Gastroesophageal sphincter (tissue), 3 donors: Measurements from ENCODE around the gene AGBL1.

Experiments used
- EP300 ChIP-seq: sonication (generic); formaldehyde crosslinking; IDR thresholded peaks from one replicate; pipeline ENCODE4 v1.6.1; 2017; ENCODE audit warnings: antibody characterized with exemption, mild to moderate bottlenecking
- POLR2A ChIP-seq, 2 donors: fragments of 450-650 bp; IDR thresholded peaks; one replicate each; pipeline ENCODE4 v1.6.1; 2017; ENCODE audit warnings: antibody characterized with exemption in 2 of 2, mild to moderate bottlenecking in 2 of 2, moderate library complexity in 1 of 2
- POLR2AphosphoS5 ChIP-seq: sonication (generic); formaldehyde crosslinking; IDR thresholded peaks from one replicate; pipeline ENCODE4 v1.6.1; 2017; ENCODE audit warnings: antibody characterized with exemption
- TF ChIP-seq, protein P1 (sequence below), 4 experiments: fragments of 200-600 bp in 2 of 4; fragments of 450-650 bp in 2 of 4; sonication (generic) in 1 of 4; IDR thresholded peaks; one replicate each; pipeline ENCODE4 v1.5.1; 2017 to 2019; ENCODE audit warnings: antibody characterized with exemption in 4 of 4, mild to moderate bottlenecking in 2 of 4, moderate library complexity in 2 of 4

DNA sequence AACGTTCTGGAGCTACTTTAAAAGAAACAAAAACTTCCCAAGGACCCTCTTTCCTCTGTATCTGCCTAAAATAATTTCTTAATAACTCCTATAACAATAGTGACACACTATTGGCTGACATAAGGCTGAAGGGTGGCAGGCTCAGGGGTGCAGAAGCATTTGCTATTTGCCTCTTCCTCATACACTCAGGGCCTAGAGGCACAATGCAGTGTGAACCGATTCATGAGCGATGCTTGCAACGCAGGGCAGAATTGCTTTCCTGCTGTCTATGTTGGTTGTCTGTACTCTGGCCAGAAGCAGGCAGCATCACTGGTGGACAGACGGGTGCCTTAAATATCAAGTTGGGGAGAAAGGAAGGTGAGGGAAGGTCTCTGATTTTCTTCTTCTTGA lies 157.4 kb downstream of the AGBL1 start:
- TF ChIP-seq, protein P1, sequence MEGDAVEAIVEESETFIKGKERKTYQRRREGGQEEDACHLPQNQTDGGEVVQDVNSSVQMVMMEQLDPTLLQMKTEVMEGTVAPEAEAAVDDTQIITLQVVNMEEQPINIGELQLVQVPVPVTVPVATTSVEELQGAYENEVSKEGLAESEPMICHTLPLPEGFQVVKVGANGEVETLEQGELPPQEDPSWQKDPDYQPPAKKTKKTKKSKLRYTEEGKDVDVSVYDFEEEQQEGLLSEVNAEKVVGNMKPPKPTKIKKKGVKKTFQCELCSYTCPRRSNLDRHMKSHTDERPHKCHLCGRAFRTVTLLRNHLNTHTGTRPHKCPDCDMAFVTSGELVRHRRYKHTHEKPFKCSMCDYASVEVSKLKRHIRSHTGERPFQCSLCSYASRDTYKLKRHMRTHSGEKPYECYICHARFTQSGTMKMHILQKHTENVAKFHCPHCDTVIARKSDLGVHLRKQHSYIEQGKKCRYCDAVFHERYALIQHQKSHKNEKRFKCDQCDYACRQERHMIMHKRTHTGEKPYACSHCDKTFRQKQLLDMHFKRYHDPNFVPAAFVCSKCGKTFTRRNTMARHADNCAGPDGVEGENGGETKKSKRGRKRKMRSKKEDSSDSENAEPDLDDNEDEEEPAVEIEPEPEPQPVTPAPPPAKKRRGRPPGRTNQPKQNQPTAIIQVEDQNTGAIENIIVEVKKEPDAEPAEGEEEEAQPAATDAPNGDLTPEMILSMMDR (IDR thresholded peaks at IDR 0.05) = no peak
- no peak for TF ChIP-seq POLR2A (IDR thresholded peaks at IDR 0.05)
- TF ChIP-seq POLR2AphosphoS5 = no peak
- no peak for TF ChIP-seq EP300
